OCI-LY3 (cell line): ENCODE results near the gene ZNF831.
A peak's percentile ranks its signal among the peaks of the same experiment; 100 is the strongest.

Experiments
- H2AFZ ChIP-seq: fragments of 200-600, 300-600 bp; shearing (Covaris generic); 2 replicates; pipeline ENCODE4 v1.6.0; 2014; ENCODE audit warnings: antibody characterized with exemption, low read depth, low read length
- H3K27ac ChIP-seq: fragments of 200-600, 300-600 bp; sonication (generic); 2 replicates; pipeline ENCODE4 v1.5.1; 2014; ENCODE audit warnings: mild to moderate bottlenecking, low read length, moderate library complexity, mixed read lengths
- H3K27me3 ChIP-seq: fragments of 200-600, 300-600 bp; sonication (generic); 2 replicates; pipeline ENCODE4 v1.6.1; 2014; ENCODE audit warnings: low read depth, low read length, mixed read lengths
- H3K36me3 ChIP-seq: fragments of 200-600, 300-600 bp; sonication (generic); replicated peaks from 2 replicates; pipeline ENCODE3; 2014; ENCODE audit warnings: low read depth, low read length, mixed read lengths
- H3K4me1 ChIP-seq: fragments of 300-600, 200-600 bp; sonication (generic); 2 replicates; pipeline ENCODE4 v1.6.1; 2014; ENCODE audit warnings: low read length, mixed read lengths
- H3K4me2 ChIP-seq: fragments of 200-600, 300-600 bp; sonication (generic); 2 replicates; pipeline ENCODE4 v1.6.1; 2014; ENCODE audit warnings: low read length, mixed read lengths
- H3K4me3 ChIP-seq: fragments of 300-600, 200-600 bp; sonication (generic); 2 replicates; pipeline ENCODE4 v1.5.1; 2014; ENCODE audit warnings: antibody characterized with exemption, mild to moderate bottlenecking, low read length, moderate library complexity
- H3K79me2 ChIP-seq: fragments of 300-600, 200-600 bp; shearing (Covaris generic); 2 replicates; pipeline ENCODE4 v1.6.1; 2014; ENCODE audit warnings: mild to moderate bottlenecking, low read length, mixed read lengths
- H3K9ac ChIP-seq: fragments of 300-600, 200-600 bp; shearing (Covaris generic); 2 replicates; pipeline ENCODE4 v1.6.0; 2014; ENCODE audit warnings: mild to moderate bottlenecking, low read length, moderate library complexity
- H3K9me3 ChIP-seq: fragments of 200-600, 300-600 bp; shearing (Covaris generic); 2 replicates; pipeline ENCODE4 v1.6.1; 2014; ENCODE audit warnings: low read length, mixed read lengths; ENCODE audit not compliant: insufficient read depth
- H4K20me1 ChIP-seq: fragments of 200-600, 300-600 bp; sonication (generic); 2 replicates; pipeline ENCODE4 v1.6.1; 2016; ENCODE audit warnings: low read length, mixed read lengths; ENCODE audit not compliant: insufficient read depth
- EZH2phosphoT487 ChIP-seq: fragments of 200-600 bp; shearing (Covaris generic); IDR thresholded peaks from 2 replicates; pipeline ENCODE4 v1.6.1; 2018; ENCODE audit warnings: antibody characterized with exemption, mixed run types, low read depth
- TF ChIP-seq, protein P1 (sequence below): fragments of 200-600, 300-600 bp; sonication (generic); IDR thresholded peaks from 2 replicates; pipeline ENCODE4 v1.5.1; 2014; ENCODE audit warnings: antibody characterized with exemption, low read length, low read depth

Gene ZNF831

DNA sequence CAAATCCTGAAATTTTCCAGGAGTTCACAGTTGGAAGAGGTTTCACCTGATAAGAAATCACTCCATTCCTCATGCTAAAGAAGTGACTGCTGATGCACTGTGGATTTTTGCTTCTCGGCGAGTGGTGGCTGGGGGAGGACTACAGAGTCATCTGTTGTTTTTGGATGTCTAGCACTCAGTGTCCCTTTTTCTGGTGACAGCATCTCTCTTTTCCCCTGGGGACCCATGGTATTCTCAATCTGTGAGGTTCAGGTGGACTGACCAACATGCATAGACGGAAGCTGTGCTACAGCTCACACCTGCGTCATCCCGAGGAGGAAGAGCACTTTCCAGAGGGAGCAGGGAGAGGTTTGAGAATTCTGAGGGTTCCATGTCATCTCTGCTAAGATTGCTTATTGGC lies 42.7 kb upstream of the ZNF831 start:
- Histone ChIP-seq H3K4me2 (peak overlapping the region; percentile 39), H3K9ac (no peak overlapping the region), H3K9me3 (peaks cover 5% of the 10 kb centered on the region; the same call in 1 of the 2 replicates), H4K20me1 (no peaks in the 10 kb centered on the region), H3K27me3 (peaks cover 16% of the 10 kb centered on the region), H3K27ac (no peak overlapping the region), H3K79me2 (no peaks in the 10 kb centered on the region), H3K36me3 (peaks cover 7% of the 10 kb centered on the region), H3K4me3 (no peak overlapping the region), H2AFZ (no peak overlapping the region), H3K4me1 (peaks cover 48% of the 10 kb centered on the region)
- TF ChIP-seq EZH2phosphoT487: no peak
- TF ChIP-seq, protein P1, sequence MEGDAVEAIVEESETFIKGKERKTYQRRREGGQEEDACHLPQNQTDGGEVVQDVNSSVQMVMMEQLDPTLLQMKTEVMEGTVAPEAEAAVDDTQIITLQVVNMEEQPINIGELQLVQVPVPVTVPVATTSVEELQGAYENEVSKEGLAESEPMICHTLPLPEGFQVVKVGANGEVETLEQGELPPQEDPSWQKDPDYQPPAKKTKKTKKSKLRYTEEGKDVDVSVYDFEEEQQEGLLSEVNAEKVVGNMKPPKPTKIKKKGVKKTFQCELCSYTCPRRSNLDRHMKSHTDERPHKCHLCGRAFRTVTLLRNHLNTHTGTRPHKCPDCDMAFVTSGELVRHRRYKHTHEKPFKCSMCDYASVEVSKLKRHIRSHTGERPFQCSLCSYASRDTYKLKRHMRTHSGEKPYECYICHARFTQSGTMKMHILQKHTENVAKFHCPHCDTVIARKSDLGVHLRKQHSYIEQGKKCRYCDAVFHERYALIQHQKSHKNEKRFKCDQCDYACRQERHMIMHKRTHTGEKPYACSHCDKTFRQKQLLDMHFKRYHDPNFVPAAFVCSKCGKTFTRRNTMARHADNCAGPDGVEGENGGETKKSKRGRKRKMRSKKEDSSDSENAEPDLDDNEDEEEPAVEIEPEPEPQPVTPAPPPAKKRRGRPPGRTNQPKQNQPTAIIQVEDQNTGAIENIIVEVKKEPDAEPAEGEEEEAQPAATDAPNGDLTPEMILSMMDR: no peak

DNA sequence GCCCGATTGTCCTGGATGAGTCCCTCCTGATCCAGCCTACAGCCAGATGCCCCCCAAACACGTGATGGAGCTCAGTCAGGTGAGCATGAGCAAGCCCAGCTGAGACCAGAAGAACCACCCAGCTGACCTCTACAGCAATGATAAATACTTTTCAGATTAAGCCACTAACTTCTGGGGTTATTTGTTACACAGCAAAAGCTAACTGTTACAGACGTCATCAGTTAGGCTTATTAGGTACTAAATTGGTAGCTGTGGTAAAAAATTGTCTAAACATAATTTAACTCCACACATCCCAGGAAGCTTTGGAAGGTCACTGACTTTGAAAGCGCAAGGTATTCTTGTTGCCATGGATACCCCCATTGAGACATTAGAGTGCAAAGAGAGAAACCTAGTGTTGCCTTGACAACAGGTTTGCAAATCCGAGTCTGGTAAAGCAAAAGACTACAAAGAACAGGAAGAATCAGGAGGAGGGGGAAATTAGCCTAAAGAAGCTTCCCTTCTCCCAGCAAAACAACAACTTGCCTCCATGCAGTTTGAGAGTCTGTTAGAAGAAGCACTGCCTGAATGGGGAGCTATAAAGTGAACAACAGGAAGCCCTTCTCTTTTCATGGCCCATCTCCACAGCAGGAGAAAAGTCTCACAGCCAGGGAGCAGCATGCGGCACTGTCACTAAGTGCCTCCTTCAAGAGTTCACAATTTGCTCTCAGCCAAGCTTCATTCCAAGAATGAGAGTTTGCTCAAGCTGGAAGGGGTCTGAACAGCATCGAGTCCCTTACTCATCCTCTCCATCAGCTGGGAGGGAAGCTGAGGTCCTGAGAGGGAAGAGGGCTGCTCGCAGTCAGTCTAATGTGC lies 41.7 kb upstream of the ZNF831 start:
- peaks cover 7% of the 10 kb centered on the region for H3K36me3 ChIP-seq
- no peaks in the 10 kb centered on the region for H4K20me1 ChIP-seq
- peak overlapping the region; percentile 52 for H3K27ac ChIP-seq
- H3K4me2 ChIP-seq: peak overlapping the region; percentile 66
- H3K9ac ChIP-seq: no peak overlapping the region
- peaks cover 5% of the 10 kb centered on the region; the same call in 1 of the 2 replicates for H3K9me3 ChIP-seq
- H3K4me3 ChIP-seq: peak overlapping the region; percentile 65
- no peaks in the 10 kb centered on the region for H3K79me2 ChIP-seq
- peak overlapping the region; percentile 72; the same call in 1 of the 2 replicates for H2AFZ ChIP-seq
- peaks cover 16% of the 10 kb centered on the region for H3K27me3 ChIP-seq
- TF ChIP-seq, protein P1: no peak
- peaks cover 48% of the 10 kb centered on the region for H3K4me1 ChIP-seq

DNA sequence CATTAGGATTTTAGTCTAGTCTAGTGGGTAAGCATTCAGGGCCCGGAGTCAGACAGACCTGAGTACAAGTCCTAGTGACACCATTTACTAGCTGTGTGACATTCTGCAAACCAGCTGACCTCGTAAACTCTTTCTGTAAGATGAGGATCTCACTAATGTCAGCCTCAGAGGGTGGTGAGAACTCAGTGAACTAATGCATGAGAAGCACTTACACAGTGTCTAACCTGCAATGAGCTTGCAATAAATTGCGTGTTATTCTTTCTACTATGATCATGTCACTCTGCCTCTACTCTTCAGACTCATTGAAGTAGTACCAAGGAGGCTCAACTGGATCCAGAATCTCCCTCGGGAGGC lies 41.1 kb upstream of the ZNF831 start:
- Histone ChIP-seq H3K27ac (peak overlapping the region; percentile 52), H3K4me1 (peaks cover 50% of the 10 kb centered on the region), H3K9me3 (peaks cover 5% of the 10 kb centered on the region; the same call in 1 of the 2 replicates), H3K4me3 (peak overlapping the region; percentile 65), H3K4me2 (peak overlapping the region; percentile 66), H3K27me3 (peaks cover 16% of the 10 kb centered on the region), H4K20me1 (no peaks in the 10 kb centered on the region), H2AFZ (peak overlapping the region; percentile 72), H3K36me3 (peaks cover 7% of the 10 kb centered on the region), H3K79me2 (no peaks in the 10 kb centered on the region), H3K9ac (peak overlapping the region; percentile 29; the same call in 1 of the 2 replicates)
- TF ChIP-seq EZH2phosphoT487: no peak
- TF ChIP-seq, protein P1: no peak

DNA sequence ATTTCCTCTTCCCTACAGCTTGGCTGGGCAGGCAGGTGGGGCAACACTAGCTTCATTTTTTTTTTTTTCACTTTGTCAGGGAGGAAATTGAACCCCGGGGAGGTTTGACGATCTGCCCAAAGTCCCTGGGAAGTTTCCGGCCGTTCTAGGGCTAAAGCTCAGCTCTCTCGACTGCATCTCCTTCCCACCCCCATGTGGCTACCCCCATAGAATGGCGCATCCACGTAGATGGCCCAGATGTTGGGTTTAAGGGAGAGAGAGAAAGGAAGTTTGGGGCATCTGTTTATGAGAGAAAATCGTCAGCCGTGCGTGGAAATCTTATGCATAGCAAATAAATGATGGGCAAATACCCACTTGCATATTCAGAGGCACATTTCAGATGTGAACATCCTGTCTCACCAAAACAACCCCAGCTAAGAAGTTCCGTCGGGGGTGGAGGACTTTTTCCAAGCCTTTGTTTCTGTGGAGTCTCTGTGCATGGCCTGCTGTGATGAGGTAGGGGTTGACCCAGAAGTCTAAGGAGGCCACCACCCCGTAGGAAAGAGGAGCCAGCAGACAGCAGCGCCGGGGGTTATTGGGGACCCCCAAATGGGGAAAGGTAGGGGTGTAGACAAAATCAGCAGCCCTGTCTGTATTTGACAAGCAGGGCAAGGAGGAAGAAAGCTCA lies 40.5 kb upstream of the ZNF831 start:
- peaks cover 16% of the 10 kb centered on the region for H3K27me3 ChIP-seq
- H3K4me1 ChIP-seq: peaks cover 50% of the 10 kb centered on the region
- peak overlapping the region; percentile 29 for H3K9ac ChIP-seq
- H3K36me3 ChIP-seq: peaks cover 7% of the 10 kb centered on the region
- H4K20me1 ChIP-seq: no peaks in the 10 kb centered on the region
- H2AFZ ChIP-seq: peak overlapping the region; percentile 72
- TF ChIP-seq, protein P1: no peak
- TF ChIP-seq EZH2phosphoT487: no peak
- peak overlapping the region; percentile 65 for H3K4me3 ChIP-seq
- peaks cover 5% of the 10 kb centered on the region; the same call in 1 of the 2 replicates for H3K9me3 ChIP-seq
- H3K4me2 ChIP-seq: peak overlapping the region; percentile 66
- H3K79me2 ChIP-seq: no peaks in the 10 kb centered on the region
- peak overlapping the region; percentile 52 for H3K27ac ChIP-seq
